ENCODE results near the gene FJX1.

DNA sequence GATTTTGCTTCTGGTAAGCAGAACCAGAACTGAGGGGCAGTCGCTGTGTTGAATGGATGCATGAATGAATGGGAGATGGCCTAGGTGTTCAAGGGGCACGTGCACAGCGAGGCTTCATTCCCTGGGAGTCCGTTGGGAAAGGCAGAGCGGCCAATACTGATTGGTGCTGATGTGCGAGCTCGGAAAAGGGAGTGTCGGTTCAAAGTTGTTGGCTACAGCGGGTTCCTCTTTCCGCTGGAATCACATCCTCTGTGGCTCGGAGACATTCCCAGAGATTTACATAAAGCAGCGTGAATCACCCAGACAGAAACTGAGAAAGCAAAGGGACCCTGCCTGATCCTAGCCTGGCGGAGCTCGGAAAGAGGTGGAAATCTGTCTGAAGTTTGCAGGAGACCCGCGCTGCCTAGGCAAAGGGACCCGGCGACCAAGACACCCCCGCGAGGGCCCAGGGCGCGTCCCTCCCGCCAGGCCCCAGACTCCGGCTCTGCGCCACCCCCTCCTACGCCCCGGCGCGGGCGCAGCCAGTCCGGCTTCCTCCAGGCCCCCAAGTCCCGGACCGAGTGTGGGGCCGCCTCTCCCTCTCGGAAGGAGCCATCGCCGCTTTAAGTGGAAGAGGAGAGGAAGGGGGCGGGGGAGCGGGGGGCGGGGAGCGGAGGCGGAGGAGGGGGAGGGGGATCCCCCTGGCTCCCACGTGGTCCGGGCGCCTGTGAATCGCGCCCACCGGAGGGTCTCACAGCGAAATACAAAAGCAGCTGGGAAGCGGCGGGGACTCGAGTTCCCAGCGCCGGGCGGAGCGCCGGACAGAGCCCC is at the start of gene FJX1:
- TF ChIP-seq POLR2AphosphoS5 (IDR thresholded peaks at IDR 0.05; ENCODE audit: low read depth): no peak
- TF ChIP-seq, protein P1, sequence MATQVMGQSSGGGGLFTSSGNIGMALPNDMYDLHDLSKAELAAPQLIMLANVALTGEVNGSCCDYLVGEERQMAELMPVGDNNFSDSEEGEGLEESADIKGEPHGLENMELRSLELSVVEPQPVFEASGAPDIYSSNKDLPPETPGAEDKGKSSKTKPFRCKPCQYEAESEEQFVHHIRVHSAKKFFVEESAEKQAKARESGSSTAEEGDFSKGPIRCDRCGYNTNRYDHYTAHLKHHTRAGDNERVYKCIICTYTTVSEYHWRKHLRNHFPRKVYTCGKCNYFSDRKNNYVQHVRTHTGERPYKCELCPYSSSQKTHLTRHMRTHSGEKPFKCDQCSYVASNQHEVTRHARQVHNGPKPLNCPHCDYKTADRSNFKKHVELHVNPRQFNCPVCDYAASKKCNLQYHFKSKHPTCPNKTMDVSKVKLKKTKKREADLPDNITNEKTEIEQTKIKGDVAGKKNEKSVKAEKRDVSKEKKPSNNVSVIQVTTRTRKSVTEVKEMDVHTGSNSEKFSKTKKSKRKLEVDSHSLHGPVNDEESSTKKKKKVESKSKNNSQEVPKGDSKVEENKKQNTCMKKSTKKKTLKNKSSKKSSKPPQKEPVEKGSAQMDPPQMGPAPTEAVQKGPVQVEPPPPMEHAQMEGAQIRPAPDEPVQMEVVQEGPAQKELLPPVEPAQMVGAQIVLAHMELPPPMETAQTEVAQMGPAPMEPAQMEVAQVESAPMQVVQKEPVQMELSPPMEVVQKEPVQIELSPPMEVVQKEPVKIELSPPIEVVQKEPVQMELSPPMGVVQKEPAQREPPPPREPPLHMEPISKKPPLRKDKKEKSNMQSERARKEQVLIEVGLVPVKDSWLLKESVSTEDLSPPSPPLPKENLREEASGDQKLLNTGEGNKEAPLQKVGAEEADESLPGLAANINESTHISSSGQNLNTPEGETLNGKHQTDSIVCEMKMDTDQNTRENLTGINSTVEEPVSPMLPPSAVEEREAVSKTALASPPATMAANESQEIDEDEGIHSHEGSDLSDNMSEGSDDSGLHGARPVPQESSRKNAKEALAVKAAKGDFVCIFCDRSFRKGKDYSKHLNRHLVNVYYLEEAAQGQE (IDR thresholded peaks at IDR 0.05; ENCODE audit: unreplicated experiment): no peak
- TF ChIP-seq, protein P2, sequence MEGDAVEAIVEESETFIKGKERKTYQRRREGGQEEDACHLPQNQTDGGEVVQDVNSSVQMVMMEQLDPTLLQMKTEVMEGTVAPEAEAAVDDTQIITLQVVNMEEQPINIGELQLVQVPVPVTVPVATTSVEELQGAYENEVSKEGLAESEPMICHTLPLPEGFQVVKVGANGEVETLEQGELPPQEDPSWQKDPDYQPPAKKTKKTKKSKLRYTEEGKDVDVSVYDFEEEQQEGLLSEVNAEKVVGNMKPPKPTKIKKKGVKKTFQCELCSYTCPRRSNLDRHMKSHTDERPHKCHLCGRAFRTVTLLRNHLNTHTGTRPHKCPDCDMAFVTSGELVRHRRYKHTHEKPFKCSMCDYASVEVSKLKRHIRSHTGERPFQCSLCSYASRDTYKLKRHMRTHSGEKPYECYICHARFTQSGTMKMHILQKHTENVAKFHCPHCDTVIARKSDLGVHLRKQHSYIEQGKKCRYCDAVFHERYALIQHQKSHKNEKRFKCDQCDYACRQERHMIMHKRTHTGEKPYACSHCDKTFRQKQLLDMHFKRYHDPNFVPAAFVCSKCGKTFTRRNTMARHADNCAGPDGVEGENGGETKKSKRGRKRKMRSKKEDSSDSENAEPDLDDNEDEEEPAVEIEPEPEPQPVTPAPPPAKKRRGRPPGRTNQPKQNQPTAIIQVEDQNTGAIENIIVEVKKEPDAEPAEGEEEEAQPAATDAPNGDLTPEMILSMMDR (conservative IDR thresholded peaks at IDR 0.05; ENCODE audit: low read depth in 2 of 2): no peak
- TF ChIP-seq EZH2phosphoT487 (IDR thresholded peaks at IDR 0.05; ENCODE audit: unreplicated experiment): no peak
- TF ChIP-seq NANOG (IDR thresholded peaks at IDR 0.05; ENCODE audit: borderline replicate concordance): no peak
- no peak for TF ChIP-seq EZH2 (IDR thresholded peaks at IDR 0.05; ENCODE audit: low read depth, unreplicated experiment)

Measured in GM23338 (cell line).